GM10266 (cell line): ENCODE results near the gene UBE2V1.
"Not testable (repeated sequence)": the region's sequence is repeated elsewhere in the genome, so short reads cannot be mapped to it uniquely, and the experiment has no call there.

Source experiments
- DNase-seq: peaks from one replicate; pipeline ENCODE4 v3.0.0; 2012; ENCODE audit errors: extremely low spot score
- CTCF ChIP-seq: IDR thresholded peaks from 2 replicates; pipeline ENCODE4 v1.5.1; 2012; ENCODE audit warnings: mild to moderate bottlenecking, low read depth; ENCODE audit not compliant: control insufficient read depth, insufficient read depth; ENCODE audit errors: missing control alignments

The UBE2V1 gene

GRCh38 chr20:50071039-50071888 is 41.7 kb downstream of the UBE2V1 start:
- DNase-seq = peak; percentile 90
- TF ChIP-seq CTCF = peak; percentile 100

- no peak for DNase-seq
- no peak for TF ChIP-seq CTCF
Measured at GRCh38 chr20:50070361-50070760, 42.6 kb downstream of the UBE2V1 start.

GRCh38 chr20:50068041-50068651 is 44.8 kb downstream of the UBE2V1 start:
- DNase-seq = no peak
- no peak for TF ChIP-seq CTCF

- no peak for TF ChIP-seq CTCF
- no peak for DNase-seq
Measured at GRCh38 chr20:50067461-50067860, 45.5 kb downstream of the UBE2V1 start.

GRCh38 chr20:50067018-50067417 is 45.9 kb downstream of the UBE2V1 start:
- DNase-seq = no peak
- TF ChIP-seq CTCF = no peak

GRCh38 chr20:50066161-50066834 is 46.7 kb downstream of the UBE2V1 start:
- TF ChIP-seq CTCF = no peak
- no peak for DNase-seq

GRCh38 chr20:50065325-50065615 is 47.7 kb downstream of the UBE2V1 start:
- TF ChIP-seq CTCF = no peak

GRCh38 chr20:50063763-50064162 is 49.2 kb downstream of the UBE2V1 start:
- not testable (repeated sequence) for DNase-seq

More at GRCh38 chr20:50065325-50065615, 47.7 kb downstream of the UBE2V1 start:
- DNase-seq = no peak
